ENCODE data around the gene STK17B. TPM values are rescaled to one million over a fixed set of nuclear protein-coding genes. Genes with fewer than 3 reads are reported as not detected.
"Not testable (repeated sequence)": the region's sequence is repeated elsewhere in the genome, so short reads cannot be mapped to it uniquely, and the experiment has no call there.

STK17B gene
- total RNA-seq, 1 donor from 2014 or later = 15.7 TPM

DNA sequence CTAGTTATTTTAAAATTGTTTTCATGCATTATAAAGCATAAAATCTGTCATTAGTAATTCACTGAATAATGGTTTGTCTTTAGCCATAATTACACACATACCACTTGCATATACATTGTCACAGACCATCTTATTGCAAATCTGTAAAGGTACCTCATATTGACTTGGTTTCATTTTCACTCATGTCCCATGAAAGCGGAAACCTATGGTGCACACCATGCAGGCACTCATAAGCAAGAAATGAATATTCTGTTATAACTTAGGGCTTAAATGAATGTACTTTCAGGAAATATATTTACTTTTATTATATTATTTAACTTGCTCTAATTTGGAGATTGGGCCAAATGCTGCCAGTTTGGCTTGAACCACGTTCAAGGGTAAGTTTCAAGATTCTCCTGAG is 29.2 kb upstream of the STK17B start:
- TF ChIP-seq, protein P1, sequence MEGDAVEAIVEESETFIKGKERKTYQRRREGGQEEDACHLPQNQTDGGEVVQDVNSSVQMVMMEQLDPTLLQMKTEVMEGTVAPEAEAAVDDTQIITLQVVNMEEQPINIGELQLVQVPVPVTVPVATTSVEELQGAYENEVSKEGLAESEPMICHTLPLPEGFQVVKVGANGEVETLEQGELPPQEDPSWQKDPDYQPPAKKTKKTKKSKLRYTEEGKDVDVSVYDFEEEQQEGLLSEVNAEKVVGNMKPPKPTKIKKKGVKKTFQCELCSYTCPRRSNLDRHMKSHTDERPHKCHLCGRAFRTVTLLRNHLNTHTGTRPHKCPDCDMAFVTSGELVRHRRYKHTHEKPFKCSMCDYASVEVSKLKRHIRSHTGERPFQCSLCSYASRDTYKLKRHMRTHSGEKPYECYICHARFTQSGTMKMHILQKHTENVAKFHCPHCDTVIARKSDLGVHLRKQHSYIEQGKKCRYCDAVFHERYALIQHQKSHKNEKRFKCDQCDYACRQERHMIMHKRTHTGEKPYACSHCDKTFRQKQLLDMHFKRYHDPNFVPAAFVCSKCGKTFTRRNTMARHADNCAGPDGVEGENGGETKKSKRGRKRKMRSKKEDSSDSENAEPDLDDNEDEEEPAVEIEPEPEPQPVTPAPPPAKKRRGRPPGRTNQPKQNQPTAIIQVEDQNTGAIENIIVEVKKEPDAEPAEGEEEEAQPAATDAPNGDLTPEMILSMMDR (conservative IDR thresholded peaks at IDR 0.05; ENCODE audit: low read depth, low read length) = no peak
- no peak for DNase-seq (ENCODE audit: low read depth)
- no peak overlapping the region for H3K4me3 ChIP-seq (ENCODE audit: low read depth, low read length)

DNA sequence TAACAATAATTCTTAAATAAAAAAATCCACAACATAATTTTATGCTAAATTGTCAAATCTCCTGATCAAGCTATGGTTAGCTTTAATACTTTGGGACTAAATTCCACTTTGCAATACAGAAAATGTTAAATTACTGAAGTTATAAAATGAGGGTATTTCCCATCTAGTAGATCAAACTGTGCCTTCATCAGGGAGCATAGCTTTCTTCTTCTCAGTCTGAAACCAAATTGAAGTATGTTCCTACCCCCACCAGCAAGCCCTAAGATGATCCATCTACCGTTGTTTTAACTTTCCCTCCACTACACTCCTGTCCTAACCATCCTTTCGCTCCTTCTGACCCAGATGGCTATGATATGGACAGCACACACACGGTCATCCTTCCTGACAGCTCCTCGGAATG is 24.4 kb upstream of the STK17B start:
- DNase-seq (ENCODE audit: low read depth) = no peak
- H3K4me3 ChIP-seq (ENCODE audit: low read depth, low read length) = no peak overlapping the region
- TF ChIP-seq, protein P1 (conservative IDR thresholded peaks at IDR 0.05; ENCODE audit: low read depth, low read length) = no peak

DNA sequence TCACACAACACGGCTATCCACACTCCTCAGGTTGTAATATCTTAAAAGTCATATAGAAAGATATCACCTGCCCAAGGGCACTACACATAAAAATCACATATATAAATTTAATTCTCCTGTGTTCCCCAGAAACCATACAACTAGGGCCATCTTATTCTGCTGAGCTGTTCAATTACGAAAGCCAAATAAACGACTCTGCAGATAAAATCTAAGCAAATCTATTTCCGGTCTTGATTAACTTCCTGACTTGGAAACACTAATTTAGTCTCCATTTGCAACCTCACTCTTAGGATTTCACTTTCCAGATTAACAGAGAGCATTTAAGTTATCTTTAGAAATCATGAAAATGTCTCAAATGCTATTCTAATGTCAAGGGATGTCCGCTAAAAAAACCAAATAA is 23.9 kb upstream of the STK17B start:
- no peak for DNase-seq (ENCODE audit: low read depth)
- TF ChIP-seq, protein P1 (conservative IDR thresholded peaks at IDR 0.05; ENCODE audit: low read depth, low read length) = no peak
- H3K4me3 ChIP-seq (ENCODE audit: low read depth, low read length) = no peak overlapping the region

DNA sequence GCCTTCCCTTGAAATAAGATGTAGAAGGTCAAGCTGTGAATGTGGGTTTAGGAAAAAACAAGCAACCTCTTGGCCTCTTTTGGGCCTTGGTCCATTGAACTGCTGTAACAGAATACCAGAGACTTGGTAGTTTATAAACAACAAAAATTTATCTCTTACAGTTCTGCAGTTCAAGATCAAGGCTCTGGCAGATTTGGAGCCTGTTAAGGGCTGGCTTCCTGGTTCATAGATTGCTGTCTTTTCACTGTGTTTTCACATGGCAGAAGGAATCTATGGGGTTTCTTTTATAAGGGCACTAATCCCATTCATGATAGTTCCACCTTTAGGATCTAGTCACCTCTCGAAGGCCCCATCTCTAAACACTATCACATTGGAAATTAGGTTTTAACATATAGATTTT is 20.2 kb upstream of the STK17B start:
- no peak for DNase-seq (ENCODE audit: low read depth)
- TF ChIP-seq, protein P1 (conservative IDR thresholded peaks at IDR 0.05; ENCODE audit: low read depth, low read length) = no peak
- H3K4me3 ChIP-seq (ENCODE audit: low read depth, low read length) = no peak overlapping the region

DNA sequence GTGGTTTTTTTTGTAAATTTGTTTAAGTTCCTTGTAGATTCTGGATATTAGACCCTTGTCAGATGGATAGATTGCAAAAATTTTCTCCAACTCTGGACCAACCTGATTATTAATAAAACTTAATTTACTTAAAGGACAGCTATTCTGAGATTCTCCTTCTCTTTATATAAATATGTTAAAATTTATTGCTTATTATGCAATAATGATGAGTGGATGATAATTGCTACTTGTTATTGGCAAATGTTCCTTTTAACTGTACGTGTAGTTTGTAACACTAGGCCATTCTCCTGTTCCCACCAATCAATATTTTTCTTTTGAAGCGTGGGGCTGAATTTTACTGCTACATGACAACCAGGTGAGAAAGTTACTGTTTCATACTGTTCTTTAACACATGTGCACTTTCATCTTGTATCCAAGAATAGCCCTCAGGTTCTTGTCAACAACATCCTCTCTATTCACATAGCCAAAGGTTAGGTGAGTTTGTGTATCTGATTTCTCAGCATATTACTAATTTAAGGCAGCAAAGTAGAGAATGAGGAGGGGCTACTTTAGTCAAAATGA is 16.6 kb upstream of the STK17B start:
- DNase-seq (ENCODE audit: low read depth) = no peak
- H3K4me3 ChIP-seq (ENCODE audit: low read depth, low read length) = no peak overlapping the region
- TF ChIP-seq, protein P1 (conservative IDR thresholded peaks at IDR 0.05; ENCODE audit: low read depth, low read length) = no peak

DNA sequence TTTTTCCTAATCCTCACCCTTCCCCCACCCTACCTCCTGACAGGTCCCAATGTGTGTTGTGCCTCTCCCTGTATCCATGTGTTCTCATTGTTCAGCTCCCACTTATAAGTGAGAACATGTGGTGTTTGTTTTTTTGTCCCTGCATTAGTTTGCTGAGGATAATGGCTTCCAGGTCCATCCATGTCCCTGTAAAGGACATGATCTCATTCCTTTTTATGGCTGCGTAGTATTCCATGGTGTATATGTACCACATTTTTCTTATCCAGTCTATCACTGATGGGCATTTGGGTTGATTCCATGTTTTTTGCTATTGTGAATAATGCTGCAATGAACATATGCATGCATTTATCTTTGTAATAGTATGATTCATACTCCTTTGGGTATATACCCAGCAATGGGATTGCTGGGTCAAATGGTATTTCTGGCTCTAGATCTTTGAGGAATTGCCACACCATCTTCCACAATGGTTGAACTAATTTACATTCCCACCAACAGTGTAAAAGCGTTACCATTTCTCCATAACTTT is 15.9 kb upstream of the STK17B start:
- not testable (repeated sequence) for DNase-seq (ENCODE audit: low read depth); H3K4me3 ChIP-seq (ENCODE audit: low read depth, low read length)

DNA sequence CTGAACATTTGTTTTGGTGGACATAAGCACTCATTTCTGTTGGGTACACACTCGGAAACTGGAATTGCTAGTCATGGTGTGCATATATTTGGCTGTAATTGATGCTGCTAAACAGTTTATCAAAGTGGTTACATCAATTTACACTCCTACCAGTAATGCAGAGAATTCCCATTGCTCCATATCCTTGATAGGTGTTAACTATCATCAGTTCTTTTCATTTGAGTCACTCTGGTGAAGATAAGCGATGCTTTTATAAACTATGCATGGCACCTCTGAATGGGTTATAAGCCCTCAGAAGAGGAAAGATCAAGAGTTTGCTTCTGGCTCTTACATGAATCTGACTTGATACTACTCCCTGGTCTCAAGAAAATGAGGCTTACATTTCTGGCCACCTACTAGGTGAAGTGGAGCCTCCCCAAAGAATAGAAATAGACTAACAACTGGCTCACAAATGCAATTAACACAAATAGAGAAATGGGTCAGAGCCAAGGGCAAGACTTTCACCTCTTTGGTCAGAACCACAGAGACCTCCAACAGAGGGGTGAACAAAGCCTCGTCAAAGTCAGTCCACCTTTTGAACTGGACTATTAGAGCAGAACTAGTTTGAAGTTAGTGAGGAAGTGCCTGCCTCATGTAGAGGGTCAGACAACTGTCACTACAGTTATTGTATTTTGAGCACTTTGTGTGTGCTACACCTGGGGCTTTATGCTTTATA is 15.0 kb upstream of the STK17B start:
- no peak overlapping the region for H3K4me3 ChIP-seq (ENCODE audit: low read depth, low read length)
- DNase-seq (ENCODE audit: low read depth) = no peak
- TF ChIP-seq, protein P1 (conservative IDR thresholded peaks at IDR 0.05; ENCODE audit: low read depth, low read length) = no peak
